ENCODE data around the gene ARHGAP1.

GRCh38 chr11:46643531-46643930 lies 56.9 kb downstream of the ARHGAP1 start:
- TF ChIP-seq CTCF (IDR thresholded peaks at IDR 0.05), result no peak
- TF ChIP-seq ZFX (IDR thresholded peaks at IDR 0.05; ENCODE audit: borderline replicate concordance), result no peak
